ENCODE measurements around the gene BABAM1.

- TF ChIP-seq EZH2 (IDR thresholded peaks at IDR 0.05) (no peak), ZBTB33 (IDR thresholded peaks at IDR 0.05; ENCODE audit: extremely low read depth, insufficient replicate concordance, low read length) (no peak), EZH2phosphoT487 (IDR thresholded peaks at IDR 0.05; ENCODE audit: borderline replicate concordance) (no peak), SP1 (IDR thresholded peaks at IDR 0.05; ENCODE audit: low read depth) (peak; percentile 48; the same call in 1 of the 2 replicates), TCF7L2 (IDR thresholded peaks at IDR 0.05; ENCODE audit: borderline replicate concordance, extremely low read depth, insufficient read depth, insufficient read length) (no peak), YY1 (IDR thresholded peaks at IDR 0.05; ENCODE audit: extremely low read depth, insufficient replicate concordance, low read depth, low read length) (no peak)
- TF ChIP-seq, protein P1, sequence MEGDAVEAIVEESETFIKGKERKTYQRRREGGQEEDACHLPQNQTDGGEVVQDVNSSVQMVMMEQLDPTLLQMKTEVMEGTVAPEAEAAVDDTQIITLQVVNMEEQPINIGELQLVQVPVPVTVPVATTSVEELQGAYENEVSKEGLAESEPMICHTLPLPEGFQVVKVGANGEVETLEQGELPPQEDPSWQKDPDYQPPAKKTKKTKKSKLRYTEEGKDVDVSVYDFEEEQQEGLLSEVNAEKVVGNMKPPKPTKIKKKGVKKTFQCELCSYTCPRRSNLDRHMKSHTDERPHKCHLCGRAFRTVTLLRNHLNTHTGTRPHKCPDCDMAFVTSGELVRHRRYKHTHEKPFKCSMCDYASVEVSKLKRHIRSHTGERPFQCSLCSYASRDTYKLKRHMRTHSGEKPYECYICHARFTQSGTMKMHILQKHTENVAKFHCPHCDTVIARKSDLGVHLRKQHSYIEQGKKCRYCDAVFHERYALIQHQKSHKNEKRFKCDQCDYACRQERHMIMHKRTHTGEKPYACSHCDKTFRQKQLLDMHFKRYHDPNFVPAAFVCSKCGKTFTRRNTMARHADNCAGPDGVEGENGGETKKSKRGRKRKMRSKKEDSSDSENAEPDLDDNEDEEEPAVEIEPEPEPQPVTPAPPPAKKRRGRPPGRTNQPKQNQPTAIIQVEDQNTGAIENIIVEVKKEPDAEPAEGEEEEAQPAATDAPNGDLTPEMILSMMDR (IDR thresholded peaks at IDR 0.05 in 2 of 3, conservative IDR thresholded peaks at IDR 0.05 in 1 of 3; ENCODE audit: borderline replicate concordance in 1 of 3, insufficient read depth in 1 of 3, low read depth in 2 of 3, low read length in 2 of 3): no peak
Observed at GRCh38 chr19:17289489-17289888, 22.2 kb downstream of the BABAM1 start.
